ENCODE data around the gene KRTAP10-3. TPM values are rescaled to one million over a fixed set of nuclear protein-coding genes. Genes with fewer than 3 reads are reported as not detected.

KRTAP10-3 gene
- total RNA-seq, 1 experiment from 2014 or later = not detected

- ChIA-PET CTCF (no interaction called here), RAD21 (ENCODE audit: low non-redundant PET in 1 of 2, low total read pairs in 2 of 2, uncharacterized antibody in 2 of 2, unreplicated experiment in 2 of 2) (interaction anchor here in 1 of 2 experiments (0.8 kb wide), 1 partner anchor 87 kb away, joined by 5 read pairs; no protein-coding TSS in a partner anchor), POLR2A (no interaction called here)
- Histone ChIP-seq H2AFZ (ENCODE audit: low read depth, low read length, poor library complexity, severe bottlenecking) (no peak overlapping the region), H3K4me3 (replicated peaks in 1 of 2; ENCODE audit: low read depth in 1 of 2, low read length in 2 of 2) (no peak overlapping the region), H3K9ac (ENCODE audit: low read length) (no peak overlapping the region), H3K27ac (ENCODE audit: low read depth, low read length) (no peak overlapping the region), H3K9me2 (ENCODE audit: insufficient read depth) (no peaks in the 10 kb centered on the region), H4K20me1 (ENCODE audit: insufficient read depth) (no peaks in the 10 kb centered on the region), H3K79me2 (ENCODE audit: insufficient read depth, low read length) (no peaks in the 10 kb centered on the region), H3K27me3 (ENCODE audit: insufficient read depth, low read length) (no peaks in the 10 kb centered on the region), H3K36me3 (ENCODE audit: control insufficient read depth in 1 of 2, insufficient read depth in 2 of 2, low read length in 2 of 2) (no peaks in the 10 kb centered on the region), H3K4me1 (ENCODE audit: control insufficient read depth in 1 of 2, insufficient read depth in 2 of 2, low read length in 2 of 2) (peaks cover 9 to 15% of the 10 kb centered on the region in 2 experiments), H3K4me2 (ENCODE audit: low read length) (no peak overlapping the region), H3K9me3 (ENCODE audit: control insufficient read depth in 1 of 2, insufficient read depth in 1 of 2, low read depth in 1 of 2, low read length in 2 of 2) (no peaks in the 10 kb centered on the region)
- intact Hi-C loops (cut with micrococcal nuclease) = no loop called here
- no peak for ATAC-seq
- TF ChIP-seq ZBTB33 (IDR thresholded peaks at IDR 0.05; ENCODE audit: extremely low read depth, insufficient replicate concordance, low read length) (no peak), SRF (IDR thresholded peaks at IDR 0.05; ENCODE audit: low read depth) (no peak), ZNF274 (IDR thresholded peaks at IDR 0.05; ENCODE audit: low read depth, low read length) (no peak), EZH2phosphoT487 (IDR thresholded peaks at IDR 0.05; ENCODE audit: borderline replicate concordance) (no peak), EZH2 (IDR thresholded peaks at IDR 0.05) (no peak), ELF1 (IDR thresholded peaks at IDR 0.05; ENCODE audit: borderline replicate concordance, low read depth) (no peak), YY1 (IDR thresholded peaks at IDR 0.05; ENCODE audit: extremely low read depth, insufficient replicate concordance, low read depth, low read length) (no peak), ZFX (IDR thresholded peaks at IDR 0.05) (no peak), SIN3A (IDR thresholded peaks at IDR 0.05; ENCODE audit: low read depth) (no peak), TCF7L2 (IDR thresholded peaks at IDR 0.05; ENCODE audit: borderline replicate concordance, extremely low read depth, insufficient read depth, insufficient read length) (no peak), CBX3 (IDR thresholded peaks at IDR 0.05; ENCODE audit: low read depth) (no peak), FOSL1 (IDR thresholded peaks at IDR 0.05; ENCODE audit: low read depth) (no peak), SP1 (IDR thresholded peaks at IDR 0.05; ENCODE audit: low read depth) (no peak), RAD21 (IDR thresholded peaks at IDR 0.05; ENCODE audit: low read depth) (no peak), EGR1 (IDR thresholded peaks at IDR 0.05; ENCODE audit: low read depth) (no peak)
- TF ChIP-seq, protein P1, sequence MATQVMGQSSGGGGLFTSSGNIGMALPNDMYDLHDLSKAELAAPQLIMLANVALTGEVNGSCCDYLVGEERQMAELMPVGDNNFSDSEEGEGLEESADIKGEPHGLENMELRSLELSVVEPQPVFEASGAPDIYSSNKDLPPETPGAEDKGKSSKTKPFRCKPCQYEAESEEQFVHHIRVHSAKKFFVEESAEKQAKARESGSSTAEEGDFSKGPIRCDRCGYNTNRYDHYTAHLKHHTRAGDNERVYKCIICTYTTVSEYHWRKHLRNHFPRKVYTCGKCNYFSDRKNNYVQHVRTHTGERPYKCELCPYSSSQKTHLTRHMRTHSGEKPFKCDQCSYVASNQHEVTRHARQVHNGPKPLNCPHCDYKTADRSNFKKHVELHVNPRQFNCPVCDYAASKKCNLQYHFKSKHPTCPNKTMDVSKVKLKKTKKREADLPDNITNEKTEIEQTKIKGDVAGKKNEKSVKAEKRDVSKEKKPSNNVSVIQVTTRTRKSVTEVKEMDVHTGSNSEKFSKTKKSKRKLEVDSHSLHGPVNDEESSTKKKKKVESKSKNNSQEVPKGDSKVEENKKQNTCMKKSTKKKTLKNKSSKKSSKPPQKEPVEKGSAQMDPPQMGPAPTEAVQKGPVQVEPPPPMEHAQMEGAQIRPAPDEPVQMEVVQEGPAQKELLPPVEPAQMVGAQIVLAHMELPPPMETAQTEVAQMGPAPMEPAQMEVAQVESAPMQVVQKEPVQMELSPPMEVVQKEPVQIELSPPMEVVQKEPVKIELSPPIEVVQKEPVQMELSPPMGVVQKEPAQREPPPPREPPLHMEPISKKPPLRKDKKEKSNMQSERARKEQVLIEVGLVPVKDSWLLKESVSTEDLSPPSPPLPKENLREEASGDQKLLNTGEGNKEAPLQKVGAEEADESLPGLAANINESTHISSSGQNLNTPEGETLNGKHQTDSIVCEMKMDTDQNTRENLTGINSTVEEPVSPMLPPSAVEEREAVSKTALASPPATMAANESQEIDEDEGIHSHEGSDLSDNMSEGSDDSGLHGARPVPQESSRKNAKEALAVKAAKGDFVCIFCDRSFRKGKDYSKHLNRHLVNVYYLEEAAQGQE (IDR thresholded peaks at IDR 0.05; ENCODE audit: low read depth) = no peak
- TF ChIP-seq, protein P2, sequence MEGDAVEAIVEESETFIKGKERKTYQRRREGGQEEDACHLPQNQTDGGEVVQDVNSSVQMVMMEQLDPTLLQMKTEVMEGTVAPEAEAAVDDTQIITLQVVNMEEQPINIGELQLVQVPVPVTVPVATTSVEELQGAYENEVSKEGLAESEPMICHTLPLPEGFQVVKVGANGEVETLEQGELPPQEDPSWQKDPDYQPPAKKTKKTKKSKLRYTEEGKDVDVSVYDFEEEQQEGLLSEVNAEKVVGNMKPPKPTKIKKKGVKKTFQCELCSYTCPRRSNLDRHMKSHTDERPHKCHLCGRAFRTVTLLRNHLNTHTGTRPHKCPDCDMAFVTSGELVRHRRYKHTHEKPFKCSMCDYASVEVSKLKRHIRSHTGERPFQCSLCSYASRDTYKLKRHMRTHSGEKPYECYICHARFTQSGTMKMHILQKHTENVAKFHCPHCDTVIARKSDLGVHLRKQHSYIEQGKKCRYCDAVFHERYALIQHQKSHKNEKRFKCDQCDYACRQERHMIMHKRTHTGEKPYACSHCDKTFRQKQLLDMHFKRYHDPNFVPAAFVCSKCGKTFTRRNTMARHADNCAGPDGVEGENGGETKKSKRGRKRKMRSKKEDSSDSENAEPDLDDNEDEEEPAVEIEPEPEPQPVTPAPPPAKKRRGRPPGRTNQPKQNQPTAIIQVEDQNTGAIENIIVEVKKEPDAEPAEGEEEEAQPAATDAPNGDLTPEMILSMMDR (IDR thresholded peaks at IDR 0.05 in 2 of 3, conservative IDR thresholded peaks at IDR 0.05 in 1 of 3; ENCODE audit: borderline replicate concordance in 1 of 3, insufficient read depth in 1 of 3, low read depth in 2 of 3, low read length in 2 of 3) = no peak
- TF ChIP-seq, protein P3, sequence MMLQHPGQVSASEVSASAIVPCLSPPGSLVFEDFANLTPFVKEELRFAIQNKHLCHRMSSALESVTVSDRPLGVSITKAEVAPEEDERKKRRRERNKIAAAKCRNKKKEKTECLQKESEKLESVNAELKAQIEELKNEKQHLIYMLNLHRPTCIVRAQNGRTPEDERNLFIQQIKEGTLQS (IDR thresholded peaks at IDR 0.05) = no peak
- TF ChIP-seq, protein P4, sequence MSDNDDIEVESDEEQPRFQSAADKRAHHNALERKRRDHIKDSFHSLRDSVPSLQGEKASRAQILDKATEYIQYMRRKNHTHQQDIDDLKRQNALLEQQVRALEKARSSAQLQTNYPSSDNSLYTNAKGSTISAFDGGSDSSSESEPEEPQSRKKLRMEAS (IDR thresholded peaks at IDR 0.05) = no peak
- no TSS peak for BruUV-seq (replicated peaks)
- DNase-seq (ENCODE audit: low read depth, low spot score) = no peak
Measured at GRCh38 chr21:44508711-44509445, 49.7 kb downstream of the KRTAP10-3 start.
